GM12874 (cell line): ENCODE results near the gene ANK3.

Experiments
- TF ChIP-seq, protein P1 (sequence below): IDR thresholded peaks from 2 replicates; pipeline ENCODE4 v1.5.1; 2011; ENCODE audit warnings: low read depth, mild to moderate bottlenecking, control low read depth, low read length, moderate library complexity; ENCODE audit not compliant: insufficient read depth

Gene ANK3

DNA sequence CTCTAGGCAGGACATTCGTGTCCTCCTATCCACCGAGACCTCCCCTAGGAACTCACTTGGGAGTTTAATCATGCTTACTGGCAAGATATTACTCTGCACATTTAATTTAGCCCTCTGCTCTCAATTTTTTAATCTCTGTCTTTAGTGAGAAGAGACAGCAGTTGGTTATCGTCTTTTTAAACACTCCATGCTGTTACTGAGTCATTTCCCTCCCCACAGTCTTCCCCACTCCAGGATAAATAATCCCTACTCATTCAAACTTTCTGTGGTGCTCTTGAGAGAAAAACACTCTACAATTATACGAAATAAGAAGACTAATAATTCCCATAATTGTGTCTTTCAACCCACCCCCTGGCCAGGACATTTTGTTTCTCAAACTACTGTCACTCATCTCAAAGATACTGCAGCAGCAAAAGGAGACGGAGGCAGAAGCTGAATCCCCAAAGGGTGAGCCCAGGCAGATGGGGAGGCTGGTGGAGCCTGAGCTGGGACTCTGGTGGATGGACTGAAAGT is 84.2 kb downstream of the ANK3 start:
- TF ChIP-seq, protein P1, sequence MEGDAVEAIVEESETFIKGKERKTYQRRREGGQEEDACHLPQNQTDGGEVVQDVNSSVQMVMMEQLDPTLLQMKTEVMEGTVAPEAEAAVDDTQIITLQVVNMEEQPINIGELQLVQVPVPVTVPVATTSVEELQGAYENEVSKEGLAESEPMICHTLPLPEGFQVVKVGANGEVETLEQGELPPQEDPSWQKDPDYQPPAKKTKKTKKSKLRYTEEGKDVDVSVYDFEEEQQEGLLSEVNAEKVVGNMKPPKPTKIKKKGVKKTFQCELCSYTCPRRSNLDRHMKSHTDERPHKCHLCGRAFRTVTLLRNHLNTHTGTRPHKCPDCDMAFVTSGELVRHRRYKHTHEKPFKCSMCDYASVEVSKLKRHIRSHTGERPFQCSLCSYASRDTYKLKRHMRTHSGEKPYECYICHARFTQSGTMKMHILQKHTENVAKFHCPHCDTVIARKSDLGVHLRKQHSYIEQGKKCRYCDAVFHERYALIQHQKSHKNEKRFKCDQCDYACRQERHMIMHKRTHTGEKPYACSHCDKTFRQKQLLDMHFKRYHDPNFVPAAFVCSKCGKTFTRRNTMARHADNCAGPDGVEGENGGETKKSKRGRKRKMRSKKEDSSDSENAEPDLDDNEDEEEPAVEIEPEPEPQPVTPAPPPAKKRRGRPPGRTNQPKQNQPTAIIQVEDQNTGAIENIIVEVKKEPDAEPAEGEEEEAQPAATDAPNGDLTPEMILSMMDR, result no peak

DNA sequence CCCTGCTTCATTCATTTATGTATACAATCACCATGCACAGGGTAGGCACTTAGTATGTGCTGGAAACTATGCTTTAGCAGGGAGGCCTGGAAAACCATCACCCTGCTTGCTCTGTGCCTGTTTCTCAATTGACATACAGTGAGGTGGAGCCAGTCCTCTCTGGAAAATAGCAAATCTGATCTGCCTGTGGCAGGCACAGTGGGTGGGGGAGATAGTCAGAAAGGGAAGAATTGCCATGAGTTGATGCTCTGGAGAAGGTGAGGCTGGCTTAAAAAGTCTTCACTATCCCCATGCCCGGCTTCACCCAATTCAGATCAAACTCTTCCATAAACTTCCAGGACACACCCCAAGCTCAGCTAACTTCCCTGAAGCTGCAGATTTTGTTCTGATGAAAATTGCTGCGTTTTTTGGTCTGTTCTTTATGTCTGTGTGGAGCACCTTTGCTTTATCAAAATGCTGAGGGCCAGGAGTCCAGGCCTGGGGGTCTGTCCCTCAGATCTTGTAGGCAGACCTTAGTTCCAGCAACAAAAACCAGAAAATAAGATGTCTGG is 84.8 kb downstream of the ANK3 start:
- TF ChIP-seq, protein P1, result no peak

DNA sequence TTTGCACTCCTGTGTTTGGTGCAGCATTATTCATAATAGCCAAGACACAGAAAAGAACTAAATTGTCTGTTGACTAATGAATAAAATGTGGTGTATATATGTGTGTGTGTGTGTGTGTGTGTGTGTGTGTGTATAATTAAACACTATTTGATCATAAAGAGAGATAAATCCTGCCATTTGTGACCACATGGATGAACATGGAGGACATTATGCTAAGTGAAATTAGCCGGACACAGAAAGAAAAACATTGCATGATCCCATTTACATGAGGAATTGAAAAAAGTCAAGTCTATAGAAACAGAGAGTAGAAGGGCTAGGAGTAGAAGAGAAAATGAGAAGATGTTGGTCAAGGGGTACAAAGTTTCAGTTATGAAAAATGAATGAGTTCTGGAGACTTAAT is 85.9 kb downstream of the ANK3 start:
- TF ChIP-seq, protein P1, result no peak

DNA sequence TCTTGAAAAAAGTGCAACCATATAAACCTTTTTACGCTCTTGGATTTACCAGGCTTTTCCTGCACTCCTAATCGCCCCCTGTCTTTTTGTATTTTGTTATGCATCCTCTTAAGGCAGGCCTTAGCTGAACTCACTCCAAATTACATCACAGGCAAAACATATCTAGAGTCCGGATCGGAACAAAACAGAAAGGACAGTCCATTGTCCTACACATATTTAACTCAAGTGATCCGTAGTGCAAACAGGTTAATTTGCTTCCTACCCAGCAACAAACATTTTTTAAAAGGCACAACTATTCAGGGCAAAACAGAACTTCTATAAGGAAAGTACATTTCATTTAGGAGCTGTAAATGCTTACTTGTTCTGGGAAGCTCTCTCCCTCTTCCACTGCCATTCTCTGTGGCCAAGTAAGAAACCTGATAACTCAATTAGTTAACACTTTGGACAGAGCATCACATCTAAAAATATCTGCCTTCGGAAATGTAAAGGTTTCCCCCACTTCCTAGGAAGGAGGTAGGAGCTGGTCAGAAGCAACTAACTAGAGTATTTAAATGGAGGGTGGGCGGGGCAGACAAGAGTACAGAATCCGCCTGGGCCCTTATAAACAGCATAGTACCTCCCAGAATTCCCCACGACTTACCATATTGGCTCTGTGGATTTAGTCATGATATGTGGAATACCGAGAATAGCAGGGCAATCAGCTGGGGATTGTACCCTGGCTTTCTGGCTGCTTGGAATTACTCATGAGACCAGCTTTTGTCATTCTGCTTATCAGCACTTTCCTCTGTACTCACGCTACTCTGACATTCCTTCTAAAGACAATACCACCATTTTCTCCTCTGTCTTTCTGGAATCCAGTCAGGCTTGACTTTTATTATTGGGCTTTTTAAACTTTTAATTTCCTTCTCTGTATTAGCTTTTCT is 89.5 kb downstream of the ANK3 start:
- TF ChIP-seq, protein P1, result no peak

DNA sequence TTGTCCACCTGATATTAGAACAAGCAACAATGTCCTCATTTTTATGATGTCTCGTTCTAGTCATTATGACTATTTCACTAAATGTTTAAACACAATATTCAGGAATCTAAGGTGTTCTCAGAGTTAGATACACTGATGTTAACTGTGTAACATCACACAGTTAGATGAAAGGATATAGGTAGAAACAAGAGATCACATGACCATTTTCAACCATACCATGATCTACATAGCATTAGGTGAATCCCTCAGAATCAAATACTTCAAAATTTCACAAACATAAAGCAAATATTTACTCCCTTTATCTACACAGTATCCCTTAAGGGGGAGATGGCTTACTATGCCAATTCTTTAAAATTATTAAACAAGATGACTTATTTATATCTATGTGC is 90.3 kb downstream of the ANK3 start:
- TF ChIP-seq, protein P1, result no peak

DNA sequence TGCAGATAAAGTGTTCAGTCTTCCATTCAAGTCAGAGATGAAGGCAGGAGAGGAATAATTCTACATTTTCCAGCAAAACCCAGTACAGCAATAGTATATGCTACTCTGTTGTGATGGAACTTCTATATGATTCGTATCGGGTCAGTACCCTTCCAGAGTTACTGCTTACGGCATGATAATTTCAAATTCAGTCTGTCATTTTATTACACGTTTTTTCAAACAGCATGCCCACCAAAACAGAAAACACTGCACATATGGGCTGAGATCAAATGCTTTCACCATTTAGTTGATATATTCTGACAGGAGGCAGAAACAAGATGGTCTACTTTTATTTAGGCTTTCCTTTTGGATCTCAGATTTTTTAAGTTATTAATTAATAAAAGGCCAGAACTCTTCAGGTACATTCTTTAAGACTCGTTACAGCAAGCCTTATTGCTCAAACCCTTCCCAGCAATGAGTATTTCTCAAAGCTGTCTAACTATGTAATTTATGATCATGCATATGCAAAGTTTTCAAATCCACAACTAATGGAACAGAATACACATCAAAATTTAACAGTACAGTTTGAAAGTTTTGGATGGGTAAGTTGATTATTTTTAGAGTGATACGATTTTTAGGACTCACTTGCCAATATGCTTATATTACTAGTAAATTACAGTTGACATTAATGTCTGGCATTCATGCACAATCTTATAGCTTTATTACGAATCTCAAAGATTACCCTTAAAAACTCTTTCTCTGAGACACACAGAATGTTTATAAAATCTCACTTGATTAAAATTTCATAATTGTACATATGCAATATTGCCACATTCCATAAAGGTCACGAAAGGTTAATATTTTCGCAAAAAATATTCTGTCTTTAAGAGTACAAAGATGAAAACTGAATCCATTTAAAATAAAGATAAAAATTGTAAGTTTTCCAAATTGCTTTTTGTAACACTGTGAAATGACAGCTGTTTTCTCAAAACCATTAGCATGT is 91.0 kb downstream of the ANK3 start:
- TF ChIP-seq, protein P1, result no peak

DNA sequence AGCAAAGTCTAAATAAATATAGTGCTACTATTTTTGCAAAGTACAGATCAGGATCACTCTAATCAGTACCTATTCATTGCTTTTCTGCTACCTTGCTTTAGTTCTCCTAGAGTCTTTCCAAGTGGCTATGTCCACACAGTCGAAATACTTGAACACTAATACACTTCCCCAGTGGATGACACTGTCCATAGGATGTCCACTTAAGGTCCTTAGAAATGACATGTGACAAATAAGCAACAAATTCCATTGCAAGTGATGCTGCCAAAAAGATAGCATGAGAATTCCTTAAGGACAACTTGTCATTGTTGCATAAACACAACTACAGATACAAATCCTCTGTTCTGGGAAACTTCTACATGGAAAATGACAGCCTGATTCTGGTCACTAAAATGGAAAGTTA is 93.6 kb downstream of the ANK3 start:
- TF ChIP-seq, protein P1, result no peak
